Astrocyte of the spinal cord (primary cell): Measurements from ENCODE around the gene IGLL5.
"Not testable (repeated sequence)": the region's sequence is repeated elsewhere in the genome, so short reads cannot be mapped to it uniquely, and the experiment has no call there.

Experiments
- DNase-seq: peaks from one replicate; pipeline ENCODE4 v3.0.0; 2011; ENCODE audit warnings: low read depth, low spot score
- H3K4me3 ChIP-seq: 2 replicates; pipeline ENCODE4 v1.5.1; 2011; ENCODE audit warnings: low read depth, mild to moderate bottlenecking, low read length, moderate library complexity
- CTCF ChIP-seq: IDR thresholded peaks from 2 replicates; pipeline ENCODE4 v1.5.1; 2012; ENCODE audit warnings: low read depth, mild to moderate bottlenecking, low read length, inconsistent platforms
- in situ Hi-C: cut with HindIII; loops from 2 replicates; pipeline ENCODE4 v1.10.0; 2017; ENCODE audit warnings: low sequenced_read_pairs

IGLL5 gene

GRCh38 chr22:22917377-22917776 is 29.8 kb downstream of the IGLL5 start:
- DNase-seq, result no peak
- in situ Hi-C loops, result no loop called here
- TF ChIP-seq CTCF, result no peak
- H3K4me3 ChIP-seq, result no peak overlapping the region

- in situ Hi-C loops, result no loop called here
- TF ChIP-seq CTCF, result no peak
- H3K4me3 ChIP-seq, result no peak overlapping the region
- DNase-seq, result no peak
Observed at GRCh38 chr22:22918297-22918965, 30.8 kb downstream of the IGLL5 start.

- H3K4me3 ChIP-seq, result no peak overlapping the region
- in situ Hi-C loops, result no loop called here
- no peak for TF ChIP-seq CTCF
- no peak for DNase-seq
Observed at GRCh38 chr22:22919041-22919440, 31.4 kb downstream of the IGLL5 start.

GRCh38 chr22:22920104-22920654 is 32.6 kb downstream of the IGLL5 start:
- in situ Hi-C loops, result no loop called here
- DNase-seq, result no peak
- TF ChIP-seq CTCF, result no peak
- H3K4me3 ChIP-seq, result no peak overlapping the region

GRCh38 chr22:22920910-22921550 is 33.4 kb downstream of the IGLL5 start:
- in situ Hi-C loops, result no loop called here
- no peak overlapping the region for H3K4me3 ChIP-seq
- DNase-seq, result no peak
- no peak for TF ChIP-seq CTCF

GRCh38 chr22:22921575-22921974 is 34.0 kb downstream of the IGLL5 start:
- no peak overlapping the region for H3K4me3 ChIP-seq
- no peak for TF ChIP-seq CTCF

GRCh38 chr22:22922092-22922953 is 34.7 kb downstream of the IGLL5 start:
- DNase-seq, in situ Hi-C loops, H3K4me3 ChIP-seq: not testable (repeated sequence)

More at GRCh38 chr22:22921575-22921974, 34.0 kb downstream of the IGLL5 start:
- in situ Hi-C loops, result no loop called here
- no peak for DNase-seq
